ENCODE data around the gene TCF3.

The TCF3 gene

GRCh38 chr19:1650650-1651567 is 1.5 kb downstream of the TCF3 start:
- in situ Hi-C loops (cut with MboI; ENCODE audit: low pct_unique_long_range_greater_than_20kb, low sequenced_read_pairs, unreplicated experiment), result no loop called here
- peak; percentile 84 for DNase-seq (ENCODE audit: low spot score)
- peak; percentile 5 for TF ChIP-seq CTCF (IDR thresholded peaks at IDR 0.05; ENCODE audit: extremely low read depth, insufficient read depth, missing control alignments)

GRCh38 chr19:1649706-1650649 is 2.4 kb downstream of the TCF3 start:
- in situ Hi-C loops (cut with MboI; ENCODE audit: low pct_unique_long_range_greater_than_20kb, low sequenced_read_pairs, unreplicated experiment), result no loop called here
- no peak for TF ChIP-seq CTCF (IDR thresholded peaks at IDR 0.05; ENCODE audit: extremely low read depth, insufficient read depth, missing control alignments)
- DNase-seq (ENCODE audit: low spot score), result no peak

- in situ Hi-C loops (cut with MboI; ENCODE audit: low pct_unique_long_range_greater_than_20kb, low sequenced_read_pairs, unreplicated experiment), result no loop called here
- peak; percentile 26 for TF ChIP-seq CTCF (IDR thresholded peaks at IDR 0.05; ENCODE audit: extremely low read depth, insufficient read depth, missing control alignments)
- peak; percentile 71 for DNase-seq (ENCODE audit: low spot score)
These were observed 3.4 kb downstream of the TCF3 start for GRCh38 chr19:1648920-1649541.

- TF ChIP-seq CTCF (IDR thresholded peaks at IDR 0.05; ENCODE audit: extremely low read depth, insufficient read depth, missing control alignments), result no peak
- in situ Hi-C loops (cut with MboI; ENCODE audit: low pct_unique_long_range_greater_than_20kb, low sequenced_read_pairs, unreplicated experiment), result no loop called here
- DNase-seq (ENCODE audit: low spot score), result peak; percentile 90
These were observed 4.0 kb downstream of the TCF3 start for GRCh38 chr19:1648459-1648849.

GRCh38 chr19:1647501-1648458 is 4.6 kb downstream of the TCF3 start:
- no peak for TF ChIP-seq CTCF (IDR thresholded peaks at IDR 0.05; ENCODE audit: extremely low read depth, insufficient read depth, missing control alignments)
- DNase-seq (ENCODE audit: low spot score), result peak; percentile 52
- in situ Hi-C loops (cut with MboI; ENCODE audit: low pct_unique_long_range_greater_than_20kb, low sequenced_read_pairs, unreplicated experiment), result no loop called here
